Fibroblast of lung (primary cell): ENCODE data around the gene CGA. TPM values are rescaled to one million over a fixed set of nuclear protein-coding genes. Genes with fewer than 3 reads are reported as not detected.

Experiments used
- DNase-seq, 2 donors: peaks; one replicate each; pipeline versions ENCODE4 v3.0.0 to v3.0.0-alpha.2; 2010; ENCODE audit warnings: low read depth in 2 of 2
- H2AFZ ChIP-seq: 2 replicates; pipeline ENCODE4 v1.5.1; 2012; ENCODE audit warnings: low read length, control low read depth, inconsistent platforms
- H3K27ac ChIP-seq: 2 replicates; pipeline ENCODE4 v1.5.1; 2011; ENCODE audit warnings: low read length, control low read depth; ENCODE audit not compliant: insufficient read depth
- H3K27me3 ChIP-seq: 2 replicates; pipeline ENCODE4 v1.5.1; 2011; ENCODE audit warnings: mild to moderate bottlenecking, low read length; ENCODE audit not compliant: control insufficient read depth, insufficient read depth
- H3K36me3 ChIP-seq: 2 replicates; pipeline ENCODE4 v1.5.1; 2011; ENCODE audit warnings: low read length; ENCODE audit not compliant: control insufficient read depth, insufficient read depth
- H3K4me1 ChIP-seq: 2 replicates; pipeline ENCODE4 v1.5.1; 2011; ENCODE audit warnings: low read length; ENCODE audit not compliant: control insufficient read depth, insufficient read depth; ENCODE audit errors: extremely low read depth
- H3K4me2 ChIP-seq: 2 replicates; pipeline ENCODE4 v1.5.1; 2011; ENCODE audit warnings: low read length, control low read depth; ENCODE audit not compliant: insufficient read depth; ENCODE audit errors: extremely low read depth
- H3K4me3 ChIP-seq, 4 experiments: fragments of 200-600 bp in 1 of 4; sonication (generic) in 1 of 4; replicated peaks in 1 of 4; 2 replicates each; pipeline ENCODE4 v1.5.1; 2011 to 2016; ENCODE audit warnings: low read length in 4 of 4, low read depth in 3 of 4, mild to moderate bottlenecking in 3 of 4, control low read depth in 2 of 4, inconsistent platforms in 1 of 4, mixed read lengths in 1 of 4; ENCODE audit not compliant: insufficient read depth in 1 of 4; ENCODE audit errors: control extremely low read depth in 1 of 4
- H3K79me2 ChIP-seq: 2 replicates; pipeline ENCODE4 v1.5.1; 2012; ENCODE audit warnings: mild to moderate bottlenecking, low read length, inconsistent platforms; ENCODE audit not compliant: control insufficient read depth, insufficient read depth
- H3K9ac ChIP-seq: 2 replicates; pipeline ENCODE4 v1.5.1; 2011; ENCODE audit warnings: mild to moderate bottlenecking, low read length, control low read depth; ENCODE audit not compliant: insufficient read depth
- H3K9me3 ChIP-seq: 2 replicates; pipeline ENCODE4 v1.5.1; 2012; ENCODE audit warnings: low read depth, low read length; ENCODE audit not compliant: control insufficient read depth, insufficient read depth
- H4K20me1 ChIP-seq: 2 replicates; pipeline ENCODE4 v1.5.1; 2011; ENCODE audit warnings: low read length; ENCODE audit not compliant: control insufficient read depth, insufficient read depth; ENCODE audit errors: extremely low read depth
- EZH2 ChIP-seq: IDR thresholded peaks from 2 replicates; pipeline ENCODE4 v1.5.1; 2012; ENCODE audit warnings: low read length, control low read depth, mild to moderate bottlenecking; ENCODE audit errors: missing control alignments
- polyA plus RNA-seq, 2 donors: library from polyadenylated mRNA; depleted of rRNA in 1 of 2; stranded (reverse) in 1 of 2; unstranded in 1 of 2; fragments of >200 nt; gene quantifications; 2 replicates each; pipeline ENCODE4 v1.2.1, GENCODE V29; 2011 to 2012; ENCODE audit warnings: missing spikeins in 1 of 2
- total RNA-seq: library from RNA; depleted of rRNA; stranded (reverse); fragments of >200 nt; gene quantifications from 2 replicates; pipeline ENCODE4 v1.2.1, GENCODE V29; 2014
- TF ChIP-seq, protein P1 (sequence below), 2 donors: IDR thresholded peaks in 1 of 2; conservative IDR thresholded peaks in 1 of 2; 1 replicate in 1 of 2; 2 replicates in 1 of 2; pipeline ENCODE4 v1.5.1; 2011 to 2012; ENCODE audit warnings: low read length in 2 of 2, control low read depth in 1 of 2, inconsistent platforms in 1 of 2, low read depth in 1 of 2, mild to moderate bottlenecking in 1 of 2

CGA gene
- total and polyA plus RNA-seq, 2 donors (not counting 1 experiment from before 2014, with no cell fraction given): 0.18 TPM; not detected in 1

DNA sequence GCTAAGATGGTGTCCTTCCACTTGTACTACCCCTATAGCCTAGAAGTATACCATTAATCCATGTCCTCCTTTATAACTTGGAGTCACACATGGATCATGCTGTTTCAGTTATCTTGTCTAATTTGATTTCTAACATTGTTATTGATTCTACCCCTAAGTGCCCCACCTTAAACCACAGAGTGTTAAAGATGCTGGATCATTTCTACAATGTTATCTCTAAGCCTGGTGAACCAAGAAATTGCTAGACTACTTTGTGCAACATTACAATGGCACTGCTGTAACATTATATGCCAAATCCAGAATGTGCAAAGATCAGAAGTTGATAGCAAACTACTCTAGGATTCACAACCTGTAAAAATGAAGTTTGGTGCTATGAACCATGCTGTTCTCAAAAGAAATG lies 1.7 kb downstream of the CGA start:
- H3K9ac ChIP-seq: no peak overlapping the region
- no peak overlapping the region for H2AFZ ChIP-seq
- H3K4me2 ChIP-seq: no peak overlapping the region
- TF ChIP-seq EZH2: no peak
- TF ChIP-seq, protein P1, sequence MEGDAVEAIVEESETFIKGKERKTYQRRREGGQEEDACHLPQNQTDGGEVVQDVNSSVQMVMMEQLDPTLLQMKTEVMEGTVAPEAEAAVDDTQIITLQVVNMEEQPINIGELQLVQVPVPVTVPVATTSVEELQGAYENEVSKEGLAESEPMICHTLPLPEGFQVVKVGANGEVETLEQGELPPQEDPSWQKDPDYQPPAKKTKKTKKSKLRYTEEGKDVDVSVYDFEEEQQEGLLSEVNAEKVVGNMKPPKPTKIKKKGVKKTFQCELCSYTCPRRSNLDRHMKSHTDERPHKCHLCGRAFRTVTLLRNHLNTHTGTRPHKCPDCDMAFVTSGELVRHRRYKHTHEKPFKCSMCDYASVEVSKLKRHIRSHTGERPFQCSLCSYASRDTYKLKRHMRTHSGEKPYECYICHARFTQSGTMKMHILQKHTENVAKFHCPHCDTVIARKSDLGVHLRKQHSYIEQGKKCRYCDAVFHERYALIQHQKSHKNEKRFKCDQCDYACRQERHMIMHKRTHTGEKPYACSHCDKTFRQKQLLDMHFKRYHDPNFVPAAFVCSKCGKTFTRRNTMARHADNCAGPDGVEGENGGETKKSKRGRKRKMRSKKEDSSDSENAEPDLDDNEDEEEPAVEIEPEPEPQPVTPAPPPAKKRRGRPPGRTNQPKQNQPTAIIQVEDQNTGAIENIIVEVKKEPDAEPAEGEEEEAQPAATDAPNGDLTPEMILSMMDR (conservative IDR thresholded peaks at IDR 0.05 in 1 of 2, IDR thresholded peaks at IDR 0.05 in 1 of 2; ENCODE audit: low read depth in 1 of 2, low read length in 2 of 2): no peak
- no peak overlapping the region for H3K27ac ChIP-seq
- peaks cover 3% of the 10 kb centered on the region for H3K4me1 ChIP-seq
- H3K36me3 ChIP-seq: no peaks in the 10 kb centered on the region
- DNase-seq: peak in 1 of 2 donors; percentile 37
- no peaks in the 10 kb centered on the region for H4K20me1 ChIP-seq
- no peaks in the 10 kb centered on the region for H3K79me2 ChIP-seq
- no peaks in the 10 kb centered on the region for H3K9me3 ChIP-seq
- H3K27me3 ChIP-seq: no peaks in the 10 kb centered on the region
- H3K4me3 ChIP-seq: no peak overlapping the region

DNA sequence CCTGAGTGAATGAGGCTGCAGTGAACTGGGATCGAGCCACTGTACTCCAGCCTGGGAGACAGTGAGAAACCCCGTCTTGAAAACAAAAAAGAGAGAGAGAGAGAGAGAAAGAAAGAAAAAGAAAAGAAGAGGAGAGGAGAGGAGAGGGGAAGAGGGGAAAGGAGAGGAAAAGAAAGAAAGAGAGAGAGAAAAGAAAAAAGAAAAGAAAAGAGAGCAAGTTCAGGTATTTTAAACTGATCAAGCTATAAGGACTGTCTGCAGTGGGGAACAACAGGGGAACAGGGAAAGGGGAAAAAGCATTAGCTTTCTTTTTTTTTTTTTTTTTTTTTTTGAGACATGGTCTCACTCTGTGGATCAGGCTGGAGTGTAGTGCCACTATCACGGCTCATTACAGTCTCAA lies 2.5 kb downstream of the CGA start:
- no peak overlapping the region for H3K9ac ChIP-seq
- no peaks in the 10 kb centered on the region for H3K9me3 ChIP-seq
- H3K4me3 ChIP-seq: no peak overlapping the region
- H4K20me1 ChIP-seq: no peaks in the 10 kb centered on the region
- DNase-seq: no peak
- no peaks in the 10 kb centered on the region for H3K27me3 ChIP-seq
- TF ChIP-seq, protein P1 (conservative IDR thresholded peaks at IDR 0.05 in 1 of 2, IDR thresholded peaks at IDR 0.05 in 1 of 2; ENCODE audit: low read depth in 1 of 2, low read length in 2 of 2): no peak
- no peak for TF ChIP-seq EZH2
- H2AFZ ChIP-seq: no peak overlapping the region
- no peak overlapping the region for H3K4me2 ChIP-seq
- no peaks in the 10 kb centered on the region for H3K79me2 ChIP-seq
- H3K4me1 ChIP-seq: peaks cover 3% of the 10 kb centered on the region
- no peak overlapping the region for H3K27ac ChIP-seq
- H3K36me3 ChIP-seq: no peaks in the 10 kb centered on the region

DNA sequence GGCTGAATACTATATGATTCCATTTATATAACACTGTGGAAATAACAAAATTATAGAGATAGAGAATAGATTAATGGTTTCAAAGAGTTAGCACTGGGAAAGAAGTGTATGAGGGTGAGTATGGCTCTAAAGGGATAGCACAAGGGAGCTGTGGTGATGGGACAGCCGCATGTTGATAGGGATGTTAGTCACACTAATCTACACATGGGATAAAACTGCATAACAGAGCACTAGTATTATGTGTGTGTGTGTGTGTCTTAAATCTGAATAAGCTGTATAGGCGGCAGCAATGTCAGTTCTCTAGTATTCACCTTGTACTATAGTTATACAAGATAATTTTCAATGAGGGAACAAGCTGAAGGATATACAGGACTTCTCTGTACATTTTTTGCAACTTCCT lies 5.8 kb downstream of the CGA start:
- Histone ChIP-seq H3K27me3 (no peaks in the 10 kb centered on the region), H3K36me3 (no peaks in the 10 kb centered on the region), H3K4me3 (no peak overlapping the region), H4K20me1 (no peaks in the 10 kb centered on the region), H2AFZ (no peak overlapping the region), H3K4me1 (peaks cover 2% of the 10 kb centered on the region), H3K27ac (no peak overlapping the region), H3K4me2 (no peak overlapping the region), H3K9me3 (no peaks in the 10 kb centered on the region), H3K79me2 (no peaks in the 10 kb centered on the region), H3K9ac (no peak overlapping the region)
- TF ChIP-seq, protein P1 (conservative IDR thresholded peaks at IDR 0.05 in 1 of 2, IDR thresholded peaks at IDR 0.05 in 1 of 2; ENCODE audit: low read depth in 1 of 2, low read length in 2 of 2): no peak
- TF ChIP-seq EZH2: no peak
- no peak for DNase-seq
